ENCODE results near the gene RBPJ. TPM values are rescaled to one million over a fixed set of nuclear protein-coding genes. Genes with fewer than 3 reads are reported as not detected.

RBPJ gene
- total RNA-seq, 2 experiments from 2014 or later: 171 to 180 TPM

- Mint-ChIP-seq H3K9me3 (ENCODE audit: low read depth) (no peaks in the 10 kb centered on the region), H3K36me3 (ENCODE audit: low read depth) (no peaks in the 10 kb centered on the region)
- CTCF ChIA-PET: interaction anchor here (0.8 to 1.1 kb wide), 4 partner anchors 9 to 22 kb away, joined by 3 read pairs; no protein-coding TSS in a partner anchor
These were observed 162.0 kb downstream of the RBPJ start for GRCh38 chr4:26482508-26483462.

GRCh38 chr4:26484032-26484515 is 163.3 kb downstream of the RBPJ start:
- no peak for ATAC-seq
- intact Hi-C loops (cut with DNase I, micrococcal nuclease): no loop called here
- Mint-ChIP-seq H3K4me1 (no peaks in the 10 kb centered on the region), H3K36me3 (ENCODE audit: low read depth) (no peaks in the 10 kb centered on the region), H3K27me3 (peaks cover 3% of the 10 kb centered on the region), H3K9me3 (ENCODE audit: low read depth) (no peaks in the 10 kb centered on the region), H3K27ac (no peak overlapping the region), H3K4me3 (no peak overlapping the region)
- DNase-seq: no peak
- CTCF ChIA-PET: no interaction called here
- POLR2A ChIA-PET: no interaction called here

More at GRCh38 chr4:26482508-26483462, 162.0 kb downstream of the RBPJ start:
- no peak overlapping the region for H3K27ac Mint-ChIP-seq
- peaks cover 3% of the 10 kb centered on the region for H3K27me3 Mint-ChIP-seq
- no peaks in the 10 kb centered on the region for H3K4me1 Mint-ChIP-seq
- ATAC-seq (no peak), DNase-seq (no peak)
- POLR2A ChIA-PET: no interaction called here
- no peak overlapping the region for H3K4me3 Mint-ChIP-seq
- intact Hi-C loops (cut with DNase I, micrococcal nuclease): no loop called here

GRCh38 chr4:26484516-26484915 is 163.7 kb downstream of the RBPJ start:
- ChIA-PET CTCF (no interaction called here), POLR2A (no interaction called here)
- H3K27me3 Mint-ChIP-seq: peaks cover 3% of the 10 kb centered on the region
- no peaks in the 10 kb centered on the region for H3K4me1 Mint-ChIP-seq
- H3K36me3 Mint-ChIP-seq (ENCODE audit: low read depth): no peaks in the 10 kb centered on the region
- no peaks in the 10 kb centered on the region for H3K9me3 Mint-ChIP-seq (ENCODE audit: low read depth)
- DNase-seq (no peak), ATAC-seq (no peak)
- intact Hi-C loops (cut with DNase I, micrococcal nuclease): no loop called here
- no peak overlapping the region for H3K27ac Mint-ChIP-seq
- H3K4me3 Mint-ChIP-seq: no peak overlapping the region

Other genes starting within 250 kb of the RBPJ start
- gene CCKAR, start 169.5 kb downstream of the RBPJ start, total RNA-seq: not detected